D721Med (cell line): Measurements from ENCODE around the gene SOBP.
A peak's percentile ranks its signal among the peaks of the same experiment; 100 is the strongest.

Source experiments
- DNase-seq: peaks from one replicate; pipeline ENCODE4 v3.0.0; 2011; ENCODE audit warnings: low spot score; ENCODE audit not compliant: insufficient read length
- FAIRE-seq: peaks from 2 replicates; lab custom pipeline; 2011; peaks lifted over from hg19 to GRCh38; lab: Jason Lieb, UNC
- CTCF ChIP-seq: IDR thresholded peaks from 2 replicates; pipeline ENCODE4 v1.5.1; 2012; ENCODE audit warnings: mild to moderate bottlenecking, control low read depth; ENCODE audit not compliant: insufficient read depth; ENCODE audit errors: missing control alignments

Gene SOBP

DNA sequence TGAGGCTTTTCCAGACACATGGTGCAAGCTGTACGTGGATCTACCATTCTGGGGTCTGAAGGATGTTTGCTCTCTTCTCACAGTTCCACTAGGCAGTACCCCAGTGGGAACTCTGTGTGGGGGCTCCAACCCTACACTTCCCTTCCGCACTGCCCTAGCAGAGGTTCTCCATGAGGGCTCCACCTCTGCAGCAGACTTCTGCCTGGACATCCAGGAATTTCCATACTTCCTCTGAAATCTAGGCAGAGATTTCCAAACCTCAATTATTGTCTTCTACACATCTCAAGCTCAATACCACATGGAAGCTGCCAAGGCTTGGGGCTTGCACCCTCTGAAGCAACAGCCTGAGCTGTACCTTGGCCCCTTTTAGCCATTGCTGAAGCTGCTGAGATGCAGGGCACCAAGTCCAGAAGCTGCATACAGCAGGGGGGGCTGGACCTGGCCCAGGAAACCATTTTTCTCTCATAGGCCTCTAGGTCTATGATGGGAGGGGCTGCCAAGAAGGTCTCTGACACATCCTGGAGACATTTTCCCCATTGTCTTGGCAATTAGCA is 42.2 kb upstream of the SOBP start:
- FAIRE-seq (no peak), DNase-seq (no peak)
- TF ChIP-seq CTCF = no peak

GRCh38 chr6:107448776-107449175 is 41.1 kb upstream of the SOBP start:
- DNase-seq = no peak
- no peak for FAIRE-seq
- no peak for TF ChIP-seq CTCF

- FAIRE-seq = no peak
- no peak for TF ChIP-seq CTCF
- DNase-seq = no peak
Measured at GRCh38 chr6:107458672-107459282, 31.1 kb upstream of the SOBP start.

GRCh38 chr6:107459283-107460082 is 30.4 kb upstream of the SOBP start, which contains the start of gene PDSS2:
Gene PDSS2 (minus strand): TSS chr6:107459564. CDS start chr6:107459285, 279 bp downstream.
- FAIRE-seq = no peak
- peak; percentile 39 for TF ChIP-seq CTCF
- DNase-seq = peak; percentile 70

DNA sequence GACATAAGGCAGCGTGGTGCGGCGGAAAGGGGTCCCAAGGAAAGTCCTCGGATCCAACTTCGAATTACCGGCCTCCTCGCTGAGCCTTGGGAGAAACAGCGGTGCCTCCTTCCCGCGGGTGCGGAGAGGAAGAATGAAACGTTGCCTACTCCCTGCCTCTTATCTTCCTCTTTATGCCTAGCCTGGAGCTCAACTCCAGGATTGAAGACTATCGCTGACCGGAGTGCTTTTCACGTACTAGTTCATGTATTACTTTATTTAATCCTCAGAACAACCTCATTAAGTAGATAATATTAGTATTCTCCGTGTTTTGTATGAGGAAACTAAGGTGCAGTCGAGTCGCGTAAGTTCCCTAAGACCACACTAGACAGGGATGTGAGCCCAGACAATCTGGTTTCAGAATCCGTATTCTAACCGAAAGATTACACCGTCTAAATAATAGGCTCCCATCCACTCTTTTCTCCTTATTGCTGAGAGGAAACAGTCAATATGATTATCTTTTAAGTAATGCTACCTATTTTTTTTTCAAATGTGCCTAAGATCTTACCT is 29.8 kb upstream of the SOBP start:
- DNase-seq (no peak), FAIRE-seq (no peak)
- no peak for TF ChIP-seq CTCF

- TF ChIP-seq CTCF = no peak
- FAIRE-seq (no peak), DNase-seq (no peak)
Measured at GRCh38 chr6:107466062-107466461, 23.9 kb upstream of the SOBP start.
